ENCODE results near the gene LAGE3. TPM values are rescaled to one million over a fixed set of nuclear protein-coding genes. Genes with fewer than 3 reads are reported as not detected.

The LAGE3 gene
- total and polyA plus RNA-seq, 2 donors, result 17.3 to 39.9 TPM

GRCh38 chrX:154458116-154458953, 20.7 kb downstream of the LAGE3 start, which contains the start of gene PLXNA3:
Gene PLXNA3, plus strand, starts transcription at chrX:154458281. Its CDS starts 1,903 bp downstream, at chrX:154460184.
- peak within 1 kb of the TSS; percentile 45 to 66 for H3K4me3 ChIP-seq (ENCODE audit: low read length in 2 of 2)
- peak in 5 of 9 donors; percentile 42 to 68 (median 47) for DNase-seq (ENCODE audit: low read depth in 6 of 9, low spot score in 9 of 9)
- H3K4me1 ChIP-seq (ENCODE audit: control insufficient read depth in 2 of 2, insufficient read depth in 2 of 2, low read length in 2 of 2), result peaks cover 2 to 5% of the 10 kb centered on the region in 2 donors
- peaks cover 0 to 13% of the 10 kb centered on the region in 2 donors for H3K36me3 ChIP-seq (ENCODE audit: control insufficient read depth in 2 of 2, insufficient read depth in 2 of 2, low read length in 1 of 2)
- peaks cover 0 to 4% of the 10 kb centered on the region in 2 donors for H3K9me3 ChIP-seq (ENCODE audit: control insufficient read depth in 2 of 2, insufficient read depth in 1 of 2, low read length in 1 of 2)
- peaks cover 0 to 8% of the 10 kb centered on the region in 2 donors for H3K27me3 ChIP-seq (ENCODE audit: control insufficient read depth in 2 of 2, insufficient read depth in 1 of 2, low read length in 1 of 2)
- 1% methylated on average over 75 of the region's 88 CpGs for WGBS
- peak within 1 kb of the TSS in 1 of 2 donors; percentile 74 for H3K27ac ChIP-seq (ENCODE audit: low read depth in 1 of 2, low read length in 1 of 2)

GRCh38 chrX:154457491-154458115, 21.5 kb downstream of the LAGE3 start:
- H3K9me3 ChIP-seq (ENCODE audit: control insufficient read depth in 2 of 2, insufficient read depth in 1 of 2, low read length in 1 of 2), result peaks cover 0 to 4% of the 10 kb centered on the region in 2 donors
- peaks cover 2 to 5% of the 10 kb centered on the region in 2 donors for H3K4me1 ChIP-seq (ENCODE audit: control insufficient read depth in 2 of 2, insufficient read depth in 2 of 2, low read length in 2 of 2)
- DNase-seq (ENCODE audit: low read depth in 6 of 9, low spot score in 9 of 9), result peak in 5 of 9 donors; percentile 39 to 67 (median 60)
- H3K27me3 ChIP-seq (ENCODE audit: control insufficient read depth in 2 of 2, insufficient read depth in 1 of 2, low read length in 1 of 2), result peaks cover 0 to 8% of the 10 kb centered on the region in 2 donors
- peak overlapping the region; percentile 45 to 66 for H3K4me3 ChIP-seq (ENCODE audit: low read length in 2 of 2)
- peak overlapping the region in 1 of 2 donors; percentile 74 for H3K27ac ChIP-seq (ENCODE audit: low read depth in 1 of 2, low read length in 1 of 2)
- peaks cover 0 to 13% of the 10 kb centered on the region in 2 donors for H3K36me3 ChIP-seq (ENCODE audit: control insufficient read depth in 2 of 2, insufficient read depth in 2 of 2, low read length in 1 of 2)
- 5% methylated on average over 65 of the region's 65 CpGs for WGBS

GRCh38 chrX:154452823-154453222, 26.3 kb downstream of the LAGE3 start:
- H3K27me3 ChIP-seq (ENCODE audit: control insufficient read depth in 2 of 2, insufficient read depth in 1 of 2, low read length in 1 of 2), result peaks cover 0 to 3% of the 10 kb centered on the region in 2 donors
- peaks cover 12 to 23% of the 10 kb centered on the region in 2 donors for H3K36me3 ChIP-seq (ENCODE audit: control insufficient read depth in 2 of 2, insufficient read depth in 2 of 2, low read length in 1 of 2)
- no peaks in the 10 kb centered on the region for H3K4me1 ChIP-seq (ENCODE audit: control insufficient read depth in 2 of 2, insufficient read depth in 2 of 2, low read length in 2 of 2)
- H3K27ac ChIP-seq (ENCODE audit: low read depth in 1 of 2, low read length in 1 of 2), result no peak overlapping the region
- DNase-seq (ENCODE audit: low read depth in 6 of 9, low spot score in 9 of 9), result no peak
- 98% methylated on average over 9 of the region's 9 CpGs for WGBS
- H3K4me3 ChIP-seq (ENCODE audit: low read length in 2 of 2), result no peak overlapping the region
- peaks cover 0 to 4% of the 10 kb centered on the region in 2 donors for H3K9me3 ChIP-seq (ENCODE audit: control insufficient read depth in 2 of 2, insufficient read depth in 1 of 2, low read length in 1 of 2)

- DNase-seq (ENCODE audit: low read depth in 6 of 9, low spot score in 9 of 9), result no peak
- Histone ChIP-seq H3K4me1 (ENCODE audit: control insufficient read depth in 2 of 2, insufficient read depth in 2 of 2, low read length in 2 of 2) (no peaks in the 10 kb centered on the region), H3K27ac (ENCODE audit: low read depth in 1 of 2, low read length in 1 of 2) (no peak overlapping the region), H3K9me3 (ENCODE audit: control insufficient read depth in 2 of 2, insufficient read depth in 1 of 2, low read length in 1 of 2) (no peaks in the 10 kb centered on the region), H3K27me3 (ENCODE audit: control insufficient read depth in 2 of 2, insufficient read depth in 1 of 2, low read length in 1 of 2) (no peaks in the 10 kb centered on the region), H3K36me3 (ENCODE audit: control insufficient read depth in 2 of 2, insufficient read depth in 2 of 2, low read length in 1 of 2) (peaks cover 12 to 23% of the 10 kb centered on the region in 2 donors), H3K4me3 (ENCODE audit: low read length in 2 of 2) (no peak overlapping the region)
- 96% methylated on average over 17 of the region's 17 CpGs for WGBS
Measured at GRCh38 chrX:154450312-154450711, 28.8 kb downstream of the LAGE3 start.

- H3K27ac ChIP-seq (ENCODE audit: low read depth in 1 of 2, low read length in 1 of 2), result no peak overlapping the region
- 97% methylated on average over 18 of the region's 18 CpGs for WGBS
- H3K36me3 ChIP-seq (ENCODE audit: control insufficient read depth in 2 of 2, insufficient read depth in 2 of 2, low read length in 1 of 2), result peaks cover 12 to 23% of the 10 kb centered on the region in 2 donors
Measured at GRCh38 chrX:154449618-154450017, 29.5 kb downstream of the LAGE3 start.

GRCh38 chrX:154448484-154448883, 30.6 kb downstream of the LAGE3 start:
- peaks cover 12 to 23% of the 10 kb centered on the region in 2 donors for H3K36me3 ChIP-seq (ENCODE audit: control insufficient read depth in 2 of 2, insufficient read depth in 2 of 2, low read length in 1 of 2)
- 97% methylated on average over 14 of the region's 14 CpGs for WGBS
- DNase-seq (ENCODE audit: low read depth in 6 of 9, low spot score in 9 of 9), result no peak

More at GRCh38 chrX:154449618-154450017, 29.5 kb downstream of the LAGE3 start:
- no peak for DNase-seq (ENCODE audit: low read depth in 6 of 9, low spot score in 9 of 9)
- Histone ChIP-seq H3K27me3 (ENCODE audit: control insufficient read depth in 2 of 2, insufficient read depth in 1 of 2, low read length in 1 of 2) (no peaks in the 10 kb centered on the region), H3K4me3 (ENCODE audit: low read length in 2 of 2) (no peak overlapping the region), H3K4me1 (ENCODE audit: control insufficient read depth in 2 of 2, insufficient read depth in 2 of 2, low read length in 2 of 2) (peaks cover 0 to 2% of the 10 kb centered on the region in 2 donors), H3K9me3 (ENCODE audit: control insufficient read depth in 2 of 2, insufficient read depth in 1 of 2, low read length in 1 of 2) (no peaks in the 10 kb centered on the region)

GRCh38 chrX:154446430-154446829, 32.7 kb downstream of the LAGE3 start:
- Histone ChIP-seq H3K27ac (ENCODE audit: low read depth in 1 of 2, low read length in 1 of 2) (no peak overlapping the region), H3K9me3 (ENCODE audit: control insufficient read depth in 2 of 2, insufficient read depth in 1 of 2, low read length in 1 of 2) (no peaks in the 10 kb centered on the region), H3K4me1 (ENCODE audit: control insufficient read depth in 2 of 2, insufficient read depth in 2 of 2, low read length in 2 of 2) (peaks cover 4 to 11% of the 10 kb centered on the region in 2 donors), H3K36me3 (ENCODE audit: control insufficient read depth in 2 of 2, insufficient read depth in 2 of 2, low read length in 1 of 2) (peaks cover 23 to 38% of the 10 kb centered on the region in 2 donors), H3K27me3 (ENCODE audit: control insufficient read depth in 2 of 2, insufficient read depth in 1 of 2, low read length in 1 of 2) (no peaks in the 10 kb centered on the region), H3K4me3 (ENCODE audit: low read length in 2 of 2) (no peak overlapping the region)
- 98% methylated on average over 12 of the region's 12 CpGs for WGBS
- no peak for DNase-seq (ENCODE audit: low read depth in 6 of 9, low spot score in 9 of 9)

More at GRCh38 chrX:154448484-154448883, 30.6 kb downstream of the LAGE3 start:
- Histone ChIP-seq H3K27ac (ENCODE audit: low read depth in 1 of 2, low read length in 1 of 2) (no peak overlapping the region), H3K4me3 (ENCODE audit: low read length in 2 of 2) (no peak overlapping the region), H3K9me3 (ENCODE audit: control insufficient read depth in 2 of 2, insufficient read depth in 1 of 2, low read length in 1 of 2) (no peaks in the 10 kb centered on the region), H3K27me3 (ENCODE audit: control insufficient read depth in 2 of 2, insufficient read depth in 1 of 2, low read length in 1 of 2) (no peaks in the 10 kb centered on the region), H3K4me1 (ENCODE audit: control insufficient read depth in 2 of 2, insufficient read depth in 2 of 2, low read length in 2 of 2) (peaks cover 4 to 9% of the 10 kb centered on the region in 2 donors)

- no peak for DNase-seq (ENCODE audit: low read depth in 6 of 9, low spot score in 9 of 9)
- Histone ChIP-seq H3K4me3 (ENCODE audit: low read length in 2 of 2) (no peak overlapping the region), H3K36me3 (ENCODE audit: control insufficient read depth in 2 of 2, insufficient read depth in 2 of 2, low read length in 1 of 2) (peaks cover 25 to 40% of the 10 kb centered on the region in 2 donors), H3K27me3 (ENCODE audit: control insufficient read depth in 2 of 2, insufficient read depth in 1 of 2, low read length in 1 of 2) (no peaks in the 10 kb centered on the region), H3K9me3 (ENCODE audit: control insufficient read depth in 2 of 2, insufficient read depth in 1 of 2, low read length in 1 of 2) (no peaks in the 10 kb centered on the region), H3K4me1 (ENCODE audit: control insufficient read depth in 2 of 2, insufficient read depth in 2 of 2, low read length in 2 of 2) (peaks cover 4 to 11% of the 10 kb centered on the region in 2 donors), H3K27ac (ENCODE audit: low read depth in 1 of 2, low read length in 1 of 2) (no peak overlapping the region)
- 98% methylated on average over 16 of the region's 16 CpGs for WGBS
Measured at GRCh38 chrX:154445776-154446175, 33.3 kb downstream of the LAGE3 start.
